HG03045 (cell line): ENCODE results near the gene P3H3.
"Not testable (repeated sequence)": the region's sequence is repeated elsewhere in the genome, so short reads cannot be mapped to it uniquely, and the experiment has no call there.

Experiments used
- ATAC-seq: cut with Tn5 transposase; IDR thresholded peaks from one replicate; pipeline ENCODE4 v1.9.1; 2021; ENCODE audit warnings: mild to moderate bottlenecking, moderate library complexity; ENCODE audit not compliant: unreplicated experiment

Gene P3H3

DNA sequence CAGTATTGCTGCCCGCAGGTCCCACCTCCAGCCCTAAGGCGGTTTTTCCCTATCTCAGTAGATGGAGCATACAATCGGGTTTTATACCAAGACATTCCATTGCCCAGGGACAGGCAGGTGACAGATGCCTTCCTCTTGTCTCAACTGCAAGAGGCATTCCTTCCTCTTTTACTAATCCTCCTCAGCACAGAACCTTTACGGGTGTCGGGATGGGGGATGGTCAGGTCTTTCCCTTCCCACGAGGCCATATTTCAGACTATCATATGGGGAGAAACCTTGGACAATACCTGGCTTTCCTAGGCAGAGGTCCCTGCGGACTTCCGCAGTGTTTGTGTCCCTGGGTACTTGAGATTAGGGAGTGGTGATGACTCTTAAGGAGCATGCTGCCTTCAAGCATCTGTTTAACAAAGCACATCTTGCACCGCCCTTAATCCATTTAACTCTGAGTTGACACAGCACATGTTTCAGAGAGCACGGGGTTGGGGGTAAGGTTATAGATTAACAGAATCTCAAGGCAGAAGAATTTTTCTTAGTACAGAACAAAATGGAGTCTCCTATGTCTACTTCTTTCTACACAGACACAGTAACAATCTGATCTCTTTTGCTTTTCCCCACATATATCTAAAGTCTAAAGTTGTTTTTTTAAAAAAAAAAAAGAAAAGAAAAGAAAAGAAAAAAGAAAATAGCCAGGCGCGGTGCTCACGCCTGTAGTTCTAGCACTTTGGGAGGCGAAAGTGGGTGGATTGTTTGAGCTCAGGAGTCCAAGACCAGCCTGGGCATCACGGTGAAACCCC lies 58.2 kb downstream of the P3H3 start:
- not testable (repeated sequence) for ATAC-seq

DNA sequence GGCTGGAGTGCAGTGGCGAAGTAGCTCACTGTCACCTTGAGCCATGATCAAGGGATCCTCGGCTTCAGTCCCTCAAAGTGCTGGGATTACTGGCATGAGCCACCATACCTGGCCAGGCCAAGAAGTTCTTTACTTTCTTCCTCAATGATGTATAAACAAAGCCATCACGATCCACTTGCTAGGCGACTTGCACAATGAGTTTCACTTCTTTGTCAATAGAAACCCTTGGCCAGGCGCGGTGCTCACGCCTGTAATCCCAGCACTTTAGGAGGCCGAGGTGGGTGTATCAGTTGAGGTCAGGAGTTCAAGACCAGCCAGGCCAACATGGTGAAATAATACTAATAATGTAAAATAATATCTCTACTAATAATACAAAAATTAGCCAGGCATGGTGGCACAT lies 59.3 kb downstream of the P3H3 start:
- no peak for ATAC-seq

DNA sequence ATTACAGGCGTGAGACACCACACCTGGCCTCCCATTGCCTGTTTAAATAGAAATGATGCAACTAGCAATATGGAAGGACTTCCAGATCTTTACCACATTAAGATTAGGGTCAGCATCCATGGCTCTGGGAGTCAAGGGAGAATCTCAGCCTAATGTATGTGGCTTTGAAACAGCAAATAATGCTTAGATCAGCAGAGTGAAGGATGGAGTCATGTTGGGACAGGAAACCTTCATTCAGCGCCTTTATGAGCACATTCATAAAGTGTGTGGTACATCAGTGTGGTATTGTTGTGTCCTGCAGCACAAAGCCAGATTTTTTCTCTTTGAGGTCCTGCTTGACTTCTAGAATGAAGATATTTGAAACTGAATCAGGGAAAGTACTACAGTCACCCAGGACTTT lies 60.2 kb downstream of the P3H3 start:
- no peak for ATAC-seq

DNA sequence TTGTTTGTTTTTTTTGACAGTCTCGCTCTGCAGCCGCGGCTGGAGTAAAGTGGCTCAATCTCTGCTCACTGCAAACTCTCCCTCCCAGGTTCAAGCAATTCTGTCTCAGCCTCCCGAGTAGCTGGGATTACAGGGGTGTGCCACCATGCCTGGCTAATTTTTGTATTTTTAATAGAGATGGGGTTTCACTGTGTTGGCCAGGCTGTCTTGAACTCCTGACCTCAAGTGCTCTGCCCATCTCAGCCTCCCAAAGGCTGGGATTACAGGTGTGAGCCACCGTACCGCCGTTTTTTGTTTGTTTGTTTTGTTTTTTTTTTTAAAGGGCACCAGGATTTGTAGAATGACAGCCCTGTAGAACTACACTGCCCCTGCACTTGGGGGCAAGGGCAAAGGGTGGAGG lies 60.6 kb downstream of the P3H3 start:
- ATAC-seq: not testable (repeated sequence)
